GM19468 (cell line): ENCODE data around the gene OLIG1.

Source experiments
- ATAC-seq: cut with Tn5 transposase; IDR thresholded peaks from one replicate; pipeline ENCODE4 v1.9.1; 2021; ENCODE audit warnings: mild to moderate bottlenecking, moderate library complexity, moderate number of reproducible peaks; ENCODE audit not compliant: unreplicated experiment; ENCODE audit errors: extremely low read depth

The OLIG1 gene

DNA sequence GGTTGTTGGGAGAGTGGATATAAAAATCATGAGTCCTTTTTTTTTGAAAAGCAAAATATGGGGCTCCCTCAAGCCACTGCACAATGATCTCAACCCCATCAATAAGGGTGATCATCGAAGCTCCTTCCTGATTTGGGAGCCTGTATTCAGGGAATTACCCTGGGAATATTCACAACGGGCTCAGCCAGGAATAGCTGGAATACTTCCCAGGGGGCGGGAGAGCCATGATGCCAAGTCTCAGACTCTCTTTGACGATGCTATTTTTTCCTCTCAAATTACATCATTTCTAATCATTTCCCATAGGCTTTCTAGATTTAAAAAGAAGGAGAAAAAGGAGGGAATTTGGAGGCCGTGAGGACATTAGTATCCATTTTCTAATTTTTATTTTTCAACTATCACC, 18.4 kb downstream of the OLIG1 start:
- ATAC-seq = no peak

DNA sequence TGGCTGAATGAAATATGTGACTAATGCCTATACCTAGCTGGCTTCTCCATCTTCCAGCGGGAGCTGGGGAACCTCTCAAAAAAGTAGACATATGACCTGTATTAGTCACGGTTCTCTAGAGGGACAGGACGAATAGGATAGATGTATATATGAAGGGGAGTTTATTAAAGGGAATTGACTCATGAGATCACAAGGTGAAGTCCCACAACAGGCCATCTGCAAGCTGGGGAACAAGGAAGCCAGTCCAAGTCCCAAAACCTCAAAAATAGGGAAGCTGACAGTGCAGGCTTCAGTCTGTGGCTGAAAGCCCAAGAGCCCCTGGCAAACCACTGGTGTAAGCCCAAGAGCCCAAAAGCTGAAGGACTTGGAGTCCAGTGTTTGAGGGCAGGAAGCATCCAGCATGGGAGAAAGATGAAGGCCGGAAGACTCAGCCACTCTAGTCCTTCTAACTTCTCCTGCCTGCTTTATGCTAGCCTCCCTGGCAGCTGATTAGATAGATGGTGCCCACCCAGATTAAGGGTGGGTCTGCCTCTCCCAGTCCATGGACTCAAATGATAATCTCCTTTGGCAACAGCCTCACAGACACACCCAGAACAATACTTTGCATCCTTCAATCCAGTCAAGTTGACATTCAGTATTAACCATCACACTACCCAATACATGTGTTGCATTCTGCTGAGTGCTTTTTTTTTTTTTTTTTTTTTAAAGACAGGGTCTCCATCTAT, 19.6 kb downstream of the OLIG1 start:
- ATAC-seq = no peak

- ATAC-seq = no peak
Measured at GRCh38 chr21:33096426-33096825, 26.5 kb downstream of the OLIG1 start.

DNA sequence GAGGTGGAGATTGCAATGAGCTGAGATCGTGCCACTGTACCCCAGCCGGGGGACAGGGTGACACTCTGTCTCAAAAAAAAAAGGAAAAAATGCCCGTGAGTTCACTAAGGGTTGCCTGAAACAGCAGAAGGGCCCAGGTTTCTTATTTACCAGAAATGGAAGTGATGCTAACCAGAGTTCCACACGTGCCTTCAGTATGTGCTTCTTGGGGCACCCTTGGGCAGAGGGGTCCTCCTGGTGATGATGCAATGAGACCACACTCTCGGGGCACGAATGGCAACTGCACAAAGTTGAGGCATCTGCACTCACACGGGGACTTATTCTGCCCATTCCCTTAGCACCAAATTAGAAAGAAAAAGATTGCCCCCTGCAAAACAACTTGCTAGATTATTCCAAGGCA, 29.2 kb downstream of the OLIG1 start:
- no peak for ATAC-seq

DNA sequence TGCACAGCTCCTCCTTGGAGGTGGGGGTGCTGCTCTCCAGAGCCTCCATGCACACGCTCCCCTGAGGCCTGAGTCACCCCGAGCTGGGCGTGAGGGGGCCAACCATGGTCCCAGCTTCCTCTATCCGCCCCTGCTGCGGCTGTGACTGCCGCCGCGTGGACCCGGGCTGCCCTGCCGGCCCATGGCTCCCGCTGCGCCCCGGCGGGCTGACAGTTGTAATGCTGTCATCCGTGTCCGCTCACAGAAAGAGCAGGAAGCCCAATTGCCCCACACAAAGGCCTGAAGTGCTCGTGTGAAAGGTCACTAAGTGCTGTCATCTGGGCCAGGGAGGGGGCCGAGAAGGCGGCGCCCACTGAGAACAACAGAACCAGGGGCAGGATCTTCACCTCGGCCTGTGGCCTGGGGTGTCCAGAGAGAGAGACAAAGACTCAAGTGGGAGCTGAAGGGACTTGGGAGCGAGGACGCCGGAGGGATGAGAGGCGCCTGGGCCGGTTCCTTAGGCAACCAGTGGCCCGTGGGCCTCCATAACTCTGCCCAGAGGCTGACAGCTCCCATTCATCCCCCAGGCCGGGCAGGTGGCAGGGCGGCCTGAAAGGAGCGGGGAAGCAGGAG, 31.5 kb downstream of the OLIG1 start:
- no peak for ATAC-seq

- no peak for ATAC-seq
Measured at GRCh38 chr21:33105088-33105487, 35.1 kb downstream of the OLIG1 start.

- no peak for ATAC-seq
Measured at GRCh38 chr21:33108228-33108627, 38.3 kb downstream of the OLIG1 start.

DNA sequence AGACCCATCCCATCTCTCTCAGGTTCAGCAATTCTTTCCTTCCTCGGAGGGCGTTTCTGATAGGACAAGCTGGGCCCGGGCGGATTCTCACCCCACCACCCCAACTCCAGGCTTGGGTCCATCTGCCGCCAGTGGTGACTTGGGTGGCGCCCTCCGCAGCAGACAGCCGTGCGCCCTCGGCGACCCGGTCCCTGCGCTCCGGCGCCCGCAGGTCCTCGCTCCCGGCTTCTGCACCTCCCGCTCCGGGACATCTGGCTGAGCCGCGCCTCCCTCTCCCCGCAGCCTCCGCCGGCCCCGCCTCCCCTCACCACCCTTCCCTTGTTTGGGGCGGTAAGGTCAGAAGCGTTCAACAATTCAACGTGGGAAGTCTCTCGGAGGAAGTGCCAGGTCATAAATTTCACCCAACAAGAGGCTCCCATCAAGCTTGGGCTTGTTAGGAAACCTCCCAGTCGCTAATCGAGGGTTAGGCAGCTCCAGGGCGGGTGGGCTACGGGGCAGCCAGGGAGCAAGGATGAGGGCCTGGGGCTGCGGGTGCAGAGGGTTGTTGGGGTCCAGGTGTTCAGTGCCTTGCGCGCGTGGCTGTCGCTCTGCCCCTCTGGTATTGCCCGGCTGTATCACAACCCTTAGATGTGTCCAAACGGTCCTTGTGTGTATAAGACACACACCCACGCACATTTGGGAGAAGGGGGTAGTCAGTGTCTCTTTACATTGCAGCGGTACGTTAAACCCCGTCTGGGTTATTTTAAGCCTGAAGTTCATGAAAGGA, 39.8 kb downstream of the OLIG1 start:
- no peak for ATAC-seq

GRCh38 chr21:33110340-33110715, 40.4 kb downstream of the OLIG1 start:
- no peak for ATAC-seq

GRCh38 chr21:33111577-33111976, 41.6 kb downstream of the OLIG1 start:
- no peak for ATAC-seq

GRCh38 chr21:33112151-33112550, 42.2 kb downstream of the OLIG1 start:
- ATAC-seq = no peak

- ATAC-seq = no peak
Measured at GRCh38 chr21:33112681-33113080, 42.7 kb downstream of the OLIG1 start.

DNA sequence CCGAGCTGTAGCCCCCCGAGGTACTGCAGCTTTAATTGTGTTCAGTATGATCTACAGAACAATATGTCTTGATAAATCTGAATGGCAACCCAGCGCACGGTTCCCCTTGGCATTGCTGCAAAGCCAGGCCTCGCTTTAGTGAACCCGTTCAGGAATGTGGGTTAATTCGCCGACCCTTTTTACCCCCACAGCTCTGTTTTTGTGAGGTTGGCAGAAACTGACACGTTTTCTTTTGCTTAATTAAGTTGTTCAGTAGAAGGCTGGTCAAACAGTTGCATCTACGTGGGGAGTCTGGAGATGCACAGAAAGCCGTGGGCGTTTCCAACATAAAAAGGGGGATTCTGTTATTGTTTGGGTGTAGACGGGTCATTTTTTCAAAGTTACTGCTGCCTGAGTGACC, 43.2 kb downstream of the OLIG1 start:
- ATAC-seq = no peak

- ATAC-seq = no peak
Measured at GRCh38 chr21:33114276-33114675, 44.3 kb downstream of the OLIG1 start.

DNA sequence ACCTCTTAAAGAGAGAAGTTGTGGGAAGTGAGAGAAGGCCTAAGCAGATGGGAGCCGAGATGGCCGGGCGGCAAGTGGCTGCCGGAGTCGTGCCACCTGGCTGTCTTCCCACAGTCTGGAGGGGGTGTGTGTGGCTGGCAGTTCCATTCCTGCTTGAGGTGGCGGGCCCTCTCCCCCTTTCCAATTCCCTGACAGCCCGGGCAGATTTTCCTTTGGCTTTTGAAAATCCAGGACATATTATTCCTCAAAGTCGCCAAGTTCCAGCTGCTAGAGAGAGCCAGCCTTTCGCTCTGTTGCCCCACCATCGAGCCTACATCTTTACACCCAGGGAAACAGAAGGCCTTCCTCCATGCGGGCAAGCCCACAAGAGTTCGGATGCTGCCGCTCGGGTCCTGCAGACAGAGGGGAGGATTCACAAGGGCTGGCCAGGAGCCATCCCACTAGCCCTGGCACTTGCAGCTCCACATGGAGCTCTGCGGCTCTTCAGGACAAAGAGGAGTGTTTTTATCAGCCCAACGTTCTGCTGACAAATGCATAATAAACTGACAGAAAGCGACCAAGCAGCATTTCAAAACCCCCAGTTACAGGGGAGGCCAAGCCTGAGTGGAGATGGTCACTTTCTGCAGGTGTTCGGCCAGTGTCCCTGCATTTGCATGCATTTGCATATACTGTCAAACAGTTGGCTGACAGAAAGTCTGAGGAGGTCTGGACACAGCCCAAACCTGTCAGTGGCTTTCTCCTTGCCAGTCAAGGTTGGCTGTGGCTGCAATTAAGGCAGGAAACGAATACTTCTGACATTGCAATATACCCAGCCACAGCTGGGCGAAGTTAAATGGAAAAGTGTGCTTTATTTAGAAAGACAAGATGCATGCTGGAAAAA, 45.9 kb downstream of the OLIG1 start:
- no peak for ATAC-seq

- ATAC-seq = no peak
Measured at GRCh38 chr21:33116676-33117075, 46.7 kb downstream of the OLIG1 start.

DNA sequence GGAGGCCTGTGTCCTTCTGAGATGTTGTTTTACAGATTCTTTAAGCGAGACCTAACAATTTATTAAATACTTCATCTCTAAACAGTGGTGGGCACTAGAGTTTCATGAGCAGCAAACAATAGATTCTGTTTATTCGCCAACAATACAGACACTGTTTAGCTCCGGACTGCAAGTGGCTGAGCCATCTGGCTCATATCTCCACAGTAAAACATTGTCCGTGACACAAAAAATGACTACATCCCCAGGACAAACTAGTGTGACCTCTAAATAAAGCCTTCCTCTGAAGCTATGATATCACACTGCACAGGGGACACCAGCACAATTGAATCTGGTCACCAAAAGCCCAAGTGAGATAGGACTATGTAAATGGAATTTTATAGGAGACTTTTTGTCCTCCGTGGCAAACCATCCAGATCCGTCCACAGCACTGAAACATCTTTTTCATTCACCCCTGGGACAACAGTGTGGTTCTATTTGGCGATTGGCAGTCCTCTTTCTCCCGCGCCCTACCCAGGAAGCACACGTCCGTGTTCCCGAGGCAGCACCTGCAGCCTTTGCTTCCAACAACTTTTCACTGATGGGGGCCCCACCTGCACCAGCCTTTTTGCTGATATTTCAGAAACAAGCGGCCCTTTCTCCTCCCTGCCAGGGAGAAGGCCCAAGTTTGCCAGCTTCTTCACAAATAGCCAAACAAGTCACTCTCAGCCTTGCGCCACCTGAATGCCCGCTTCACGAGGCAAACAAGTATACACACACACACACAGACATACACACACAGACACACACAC, 47.4 kb downstream of the OLIG1 start:
- ATAC-seq = no peak
